Left renal pelvis (tissue), 4 donors: ENCODE data around the gene DHCR24. TPM values are rescaled to one million over a fixed set of nuclear protein-coding genes. Genes with fewer than 3 reads are reported as not detected.

Experiments
- DNase-seq, 4 donors: peaks; one replicate each; pipeline ENCODE4 v3.0.0-alpha.2; 2013; ENCODE audit warnings: low read depth in 4 of 4, low spot score in 3 of 4
- polyA plus RNA-seq, 4 donors: library from polyadenylated mRNA; unstranded; fragments of 120-200 nt; gene quantifications; one replicate each; pipeline ENCODE4 v1.2.1, GENCODE V29; 2013; ENCODE audit not compliant: insufficient read length in 4 of 4

DHCR24 gene
- polyA plus RNA-seq, 4 donors: 33.2 to 88.0 (median 70.4) TPM

GRCh38 chr1:54866801-54867716 is 19.9 kb downstream of the DHCR24 start:
- no peak for DNase-seq

- DNase-seq: no peak
Measured at GRCh38 chr1:54865238-54866073, 21.5 kb downstream of the DHCR24 start.

GRCh38 chr1:54864460-54865208 is 22.4 kb downstream of the DHCR24 start:
- DNase-seq: no peak

- no peak for DNase-seq
Measured at GRCh38 chr1:54863267-54863665, 23.7 kb downstream of the DHCR24 start.

DNA sequence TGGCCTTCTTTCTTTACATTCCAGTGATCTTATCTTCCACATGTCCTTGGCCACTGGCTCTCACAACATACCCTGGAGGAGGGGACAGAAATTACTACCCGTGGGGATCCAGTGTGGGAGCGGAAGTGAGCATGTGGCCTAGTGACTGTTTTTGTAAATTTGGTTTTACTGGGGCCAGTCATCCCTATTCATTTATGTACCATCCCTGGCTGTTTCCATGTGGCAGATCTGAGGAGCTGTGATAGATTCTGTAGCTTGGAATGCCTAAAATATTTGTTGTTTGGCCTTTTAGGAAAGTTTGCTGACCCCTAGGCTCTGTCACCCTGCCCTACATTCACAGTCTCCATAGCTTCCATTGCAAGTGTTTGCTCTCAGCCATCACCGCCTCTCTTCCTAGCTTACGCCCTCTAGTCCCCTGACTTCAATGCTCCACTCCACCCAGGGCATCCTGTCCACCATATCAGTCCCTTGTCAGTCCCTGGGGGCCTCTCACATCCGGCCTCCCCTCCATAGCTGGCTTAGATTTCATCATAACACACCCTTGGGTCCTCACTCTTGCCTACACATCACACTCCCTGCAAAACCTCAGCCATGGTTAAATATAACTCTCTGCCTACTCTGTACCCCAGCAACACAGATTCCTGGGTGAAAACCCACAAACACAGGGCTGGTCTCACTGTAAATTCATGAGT is 25.8 kb downstream of the DHCR24 start:
- DNase-seq: no peak

- DNase-seq: no peak
Measured at GRCh38 chr1:54859700-54860391, 27.1 kb downstream of the DHCR24 start.

DNA sequence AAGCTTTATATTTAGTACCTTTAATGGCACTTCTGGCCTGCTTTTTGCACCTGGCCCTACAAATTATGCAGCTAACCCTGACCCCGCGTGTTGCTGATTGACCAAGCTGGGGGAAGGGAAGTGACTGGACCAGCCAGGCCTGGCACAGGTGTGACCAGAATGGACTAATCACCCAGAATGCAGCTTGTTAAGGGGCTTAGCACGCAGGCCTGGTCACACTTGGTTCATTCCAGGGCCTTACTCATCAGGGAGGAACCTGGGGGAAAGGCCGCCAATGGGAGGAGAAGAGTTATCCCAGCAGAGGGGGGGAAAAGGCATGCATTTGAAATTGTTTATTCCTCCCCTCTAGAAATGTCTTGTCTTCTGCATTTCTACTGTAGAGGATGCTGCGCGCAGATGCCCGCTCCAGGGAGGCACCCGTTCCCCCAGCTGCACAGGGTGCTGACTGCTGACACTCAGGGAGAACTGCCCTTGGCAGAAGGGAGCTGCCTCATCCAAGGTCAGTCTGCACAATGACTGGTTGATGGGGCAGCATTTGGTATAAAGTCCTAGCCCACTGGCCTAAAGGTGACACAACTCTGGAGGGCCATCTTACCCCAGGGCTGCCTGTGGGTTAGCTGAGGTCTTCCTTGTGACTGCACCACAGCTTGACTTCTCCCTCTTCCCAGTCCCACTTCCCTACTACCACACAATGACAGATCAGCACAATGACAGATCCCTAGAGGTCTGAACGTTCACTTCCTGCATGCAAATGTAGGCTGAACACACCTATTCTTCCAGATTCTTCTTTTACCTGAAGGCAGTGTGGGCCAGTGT is 29.0 kb downstream of the DHCR24 start:
- DNase-seq: peak in 3 of 4 donors; percentile 42 to 61 (median 51)

DNA sequence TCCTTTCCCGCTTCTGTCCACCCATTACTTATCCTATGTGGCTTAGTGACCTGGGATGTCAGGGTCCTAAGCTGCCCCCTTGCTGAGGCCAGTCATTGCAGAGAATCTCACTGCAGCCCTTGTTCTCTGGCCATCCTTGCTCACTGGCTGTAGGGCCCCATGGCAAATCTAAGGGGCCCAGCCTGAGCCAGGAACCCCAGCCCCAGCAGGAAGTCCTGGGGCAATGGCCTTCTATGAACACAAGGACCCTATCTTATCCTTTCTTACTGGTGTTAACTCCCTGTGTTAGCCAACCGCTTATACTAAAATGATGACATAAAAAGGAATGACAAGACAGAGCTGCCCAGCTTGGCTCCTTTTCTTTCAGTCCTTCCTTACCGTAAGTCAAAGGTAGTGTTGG is 29.9 kb downstream of the DHCR24 start:
- DNase-seq: no peak

DNA sequence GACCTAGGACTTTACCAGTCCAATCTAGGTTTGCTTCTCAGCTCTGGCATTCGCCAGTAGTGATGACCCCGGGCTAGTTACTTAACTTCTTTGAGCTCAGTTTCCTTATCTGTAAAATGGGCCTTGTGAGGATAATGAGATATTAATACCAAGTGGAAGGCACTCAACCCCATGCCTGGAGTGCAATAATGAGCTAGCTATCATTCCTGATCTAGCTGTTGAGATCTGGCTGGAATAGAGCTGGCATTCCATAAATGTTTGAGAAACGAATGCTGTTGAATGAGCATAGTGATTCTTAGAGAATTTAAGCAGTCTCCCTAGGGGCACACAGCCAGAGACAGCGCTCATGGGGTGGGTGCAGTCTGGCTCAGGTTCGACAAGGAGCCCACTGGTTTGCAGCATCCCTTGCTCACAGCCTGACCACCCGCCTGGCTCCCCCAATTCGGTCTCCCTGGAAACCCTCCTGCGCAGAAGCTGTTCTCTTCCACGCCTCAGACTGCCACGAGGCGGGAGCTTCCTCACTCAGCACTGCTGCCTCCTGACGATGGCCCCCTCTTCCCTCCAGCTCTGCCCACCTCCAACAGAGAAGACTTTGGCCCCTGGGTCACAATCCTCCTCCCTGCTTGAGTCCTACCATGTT is 32.5 kb downstream of the DHCR24 start:
- no peak for DNase-seq

- no peak for DNase-seq
Measured at GRCh38 chr1:54853793-54854370, 33.1 kb downstream of the DHCR24 start.

DNA sequence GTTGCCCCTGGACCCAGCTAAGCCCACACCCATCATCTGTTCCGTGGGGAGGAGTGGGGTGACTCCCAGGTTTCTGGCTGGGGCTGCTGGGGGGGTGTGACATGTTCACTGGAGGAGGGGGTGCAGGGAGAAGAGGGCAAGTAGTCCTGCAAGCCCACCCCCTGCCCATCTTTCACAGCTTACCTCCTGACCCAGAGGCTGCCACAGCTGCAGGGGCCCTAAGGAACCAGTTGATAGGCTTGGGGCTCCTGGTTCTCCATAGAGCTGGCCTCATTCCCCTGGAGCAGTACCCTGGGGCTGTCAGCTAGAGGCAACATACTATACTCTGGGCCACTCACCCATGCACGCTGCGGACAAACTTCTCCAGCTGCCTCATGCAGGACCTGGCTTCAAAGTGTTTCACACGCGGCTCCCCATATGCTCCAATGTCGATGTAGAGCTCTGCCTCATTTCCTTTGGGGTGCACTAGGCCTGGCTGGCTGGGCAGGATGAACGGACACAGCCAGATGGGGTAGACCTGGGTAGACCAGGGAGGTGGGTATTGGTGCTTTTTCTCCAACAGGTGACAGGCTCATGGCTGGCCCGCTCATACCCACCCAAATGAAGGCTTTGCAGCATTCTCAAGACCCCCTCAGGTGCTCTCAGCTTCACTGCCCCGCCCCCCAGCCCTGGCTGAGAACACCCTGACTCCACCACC is 33.8 kb downstream of the DHCR24 start:
- no peak for DNase-seq

DNA sequence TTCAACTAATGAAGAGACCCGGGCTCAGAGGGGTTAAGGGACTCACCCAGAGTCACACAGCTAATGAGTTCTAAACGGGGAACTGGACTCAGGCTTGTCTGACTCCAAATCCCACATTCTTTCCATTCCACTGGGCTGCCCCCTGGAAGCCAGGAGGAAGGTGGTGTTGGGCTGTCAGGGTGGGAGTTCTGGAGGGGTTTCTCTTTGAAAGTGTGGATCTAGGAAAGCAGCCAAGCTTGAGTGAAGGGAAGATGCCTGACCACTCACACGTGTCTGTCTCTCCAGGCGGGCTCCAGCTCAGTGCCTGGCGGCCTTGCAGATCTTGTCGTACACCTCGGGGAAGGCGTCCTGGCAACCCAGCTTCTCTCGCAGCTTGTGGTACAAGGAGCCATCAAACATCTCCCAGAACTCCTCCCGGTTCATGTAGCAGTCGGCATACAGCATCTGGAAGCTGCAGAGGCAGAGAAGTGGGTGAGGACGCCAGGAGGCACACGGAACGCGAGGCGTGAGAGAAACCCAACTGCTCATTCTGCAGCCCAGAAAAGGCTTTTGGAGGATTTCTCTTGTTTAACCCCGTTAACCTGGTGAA is 35.0 kb downstream of the DHCR24 start:
- DNase-seq: no peak

DNA sequence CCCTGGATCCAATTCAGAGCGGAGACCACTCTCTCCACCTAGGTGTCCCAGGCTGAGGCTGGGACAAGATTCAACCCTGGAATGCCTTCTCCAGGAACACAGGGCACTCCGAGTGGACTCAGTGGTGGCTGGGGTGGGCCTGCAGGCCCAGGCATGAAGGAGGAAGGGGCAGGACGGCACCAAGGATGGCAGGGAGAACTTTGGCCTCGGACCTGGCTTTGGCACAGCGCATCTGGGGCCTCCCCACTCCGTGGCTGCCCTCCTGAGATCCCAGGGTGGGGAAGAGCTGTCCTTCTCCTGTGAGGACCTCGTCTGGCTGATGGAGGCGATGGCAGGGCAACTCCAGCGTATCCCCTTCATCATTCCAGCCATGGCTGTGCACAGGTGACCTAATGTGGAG is 35.6 kb downstream of the DHCR24 start:
- no peak for DNase-seq

DNA sequence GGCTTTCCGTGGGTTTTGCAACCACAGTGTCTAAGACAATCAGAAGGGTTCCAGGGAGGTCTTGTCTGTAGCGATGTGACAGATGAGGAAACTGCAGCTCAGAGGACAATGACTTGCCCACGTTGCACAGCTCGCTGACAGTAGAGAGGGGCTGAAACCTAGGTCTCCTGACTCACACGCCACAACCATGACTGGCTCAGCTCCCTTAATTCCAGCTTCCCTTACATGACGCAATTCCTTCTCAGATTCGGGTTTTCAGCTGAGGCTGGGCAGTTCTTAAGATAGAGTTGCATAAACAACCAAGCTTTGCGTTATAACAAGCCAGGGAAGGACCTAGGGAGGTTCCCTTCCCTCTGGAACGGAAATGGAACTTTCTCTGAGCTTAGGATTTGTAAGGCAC is 36.3 kb downstream of the DHCR24 start:
- DNase-seq: no peak

- DNase-seq: no peak
Measured at GRCh38 chr1:54850069-54850730, 36.8 kb downstream of the DHCR24 start.

DNA sequence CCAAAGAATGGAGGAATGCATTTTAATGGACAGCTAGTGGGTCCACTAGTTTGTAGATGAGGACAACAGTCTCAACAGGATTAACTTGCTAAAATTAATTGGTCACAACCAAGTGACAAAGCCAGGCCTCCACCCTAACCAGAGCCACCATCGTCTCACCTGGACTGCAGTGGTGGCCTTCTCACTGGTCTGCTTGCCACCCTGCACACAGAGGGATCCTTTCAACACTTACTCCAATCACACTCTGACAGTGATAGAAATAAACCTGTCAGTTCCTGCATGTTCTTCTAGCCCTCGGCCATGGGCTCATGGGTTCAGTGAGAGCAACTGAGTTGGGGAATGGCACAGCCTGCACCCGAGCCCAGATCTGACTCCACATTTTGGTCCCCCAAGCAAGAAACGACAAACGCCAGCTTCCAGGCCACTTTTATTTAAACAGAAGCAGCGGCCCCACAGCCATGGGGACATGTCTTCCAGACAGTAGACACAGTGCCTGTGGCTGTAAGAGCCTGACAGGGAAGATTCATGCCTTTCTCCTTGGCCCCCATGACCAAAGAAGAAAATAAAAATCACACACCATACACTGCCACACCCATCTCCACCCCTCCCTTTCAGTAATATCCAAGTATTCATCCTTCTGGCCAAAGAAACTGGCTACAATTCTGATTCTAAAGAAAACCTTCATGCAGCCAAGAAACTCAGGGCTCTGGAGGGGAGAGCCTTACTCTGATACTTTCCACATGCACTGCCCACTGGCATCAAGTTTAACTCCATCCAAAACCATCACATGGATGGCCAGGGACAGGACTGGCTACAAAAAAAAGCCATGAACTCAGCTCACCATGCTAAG is 37.6 kb downstream of the DHCR24 start:
- DNase-seq: no peak
